RWPE2 (cell line): ENCODE measurements around the gene CAMK1D.

Experiments used
- ATAC-seq: fragments of 200-7000 bp; cut with Tn5 transposase; 3 replicates; pipeline ENCODE4 v1.9.1; 2021; ENCODE audit warnings: low read depth
- DNase-seq: peaks from one replicate; pipeline ENCODE4 v3.0.0-alpha.2; 2020; ENCODE audit warnings: low spot score
- H3K27ac ChIP-seq: fragments of 450-650 bp; 2 replicates; pipeline ENCODE4 v1.5.1; 2017; ENCODE audit warnings: mild to moderate bottlenecking; ENCODE audit not compliant: poor library complexity, severe bottlenecking
- H3K27me3 ChIP-seq: fragments of 250-450 bp; sonication (Bioruptor Pico); 2 replicates; pipeline ENCODE4 v1.5.1; 2021; ENCODE audit warnings: mild to moderate bottlenecking, moderate library complexity; ENCODE audit not compliant: insufficient read depth, poor library complexity, severe bottlenecking
- H3K36me3 ChIP-seq: fragments of 250-450 bp; sonication (Bioruptor Pico); 2 replicates; pipeline ENCODE4 v1.5.1; 2020; ENCODE audit warnings: low read depth, mild to moderate bottlenecking, moderate library complexity
- H3K4me1 ChIP-seq: fragments of 250-450 bp; sonication (Bioruptor Pico); 2 replicates; pipeline ENCODE4 v1.5.1; 2021; ENCODE audit warnings: mild to moderate bottlenecking, moderate library complexity; ENCODE audit not compliant: insufficient read depth, poor library complexity, severe bottlenecking
- H3K4me3 ChIP-seq: fragments of 250-450 bp; sonication (Bioruptor Pico); 2 replicates; pipeline ENCODE4 v1.5.1; 2021; ENCODE audit warnings: mild to moderate bottlenecking, moderate library complexity; ENCODE audit not compliant: severe bottlenecking
- H3K9me3 ChIP-seq: fragments of 250-450 bp; sonication (Bioruptor Pico); 2 replicates; pipeline ENCODE4 v1.5.1; 2021; ENCODE audit warnings: mild to moderate bottlenecking, moderate library complexity; ENCODE audit not compliant: severe bottlenecking
- CTCF ChIP-seq: fragments of 450-650 bp; IDR thresholded peaks from one replicate; pipeline ENCODE4 v1.5.1; 2017; ENCODE audit warnings: mild to moderate bottlenecking, moderate library complexity; ENCODE audit not compliant: poor library complexity, severe bottlenecking

Gene CAMK1D

GRCh38 chr10:12448340-12448728 lies 99.0 kb downstream of the CAMK1D start:
- no peak for ATAC-seq
- DNase-seq = no peak
- peaks cover 15% of the 10 kb centered on the region for H3K4me1 ChIP-seq
- no peak overlapping the region for H3K4me3 ChIP-seq
- no peaks in the 10 kb centered on the region for H3K27me3 ChIP-seq
- H3K27ac ChIP-seq = peak overlapping the region; percentile 17
- H3K36me3 ChIP-seq = no peaks in the 10 kb centered on the region
- H3K9me3 ChIP-seq = no peaks in the 10 kb centered on the region
- TF ChIP-seq CTCF = no peak

GRCh38 chr10:12448729-12449391 lies 99.5 kb downstream of the CAMK1D start:
- no peak for DNase-seq
- H3K27ac ChIP-seq = peak overlapping the region; percentile 17
- ATAC-seq = peak; percentile 87

GRCh38 chr10:12455318-12455717 lies 106.0 kb downstream of the CAMK1D start:
- Histone ChIP-seq H3K27me3 (no peaks in the 10 kb centered on the region), H3K36me3 (no peaks in the 10 kb centered on the region), H3K9me3 (no peaks in the 10 kb centered on the region), H3K27ac (no peak overlapping the region), H3K4me3 (no peak overlapping the region), H3K4me1 (peaks cover 18% of the 10 kb centered on the region)
- DNase-seq (no peak), ATAC-seq (no peak)
- TF ChIP-seq CTCF = no peak

More at GRCh38 chr10:12448729-12449391, 99.5 kb downstream of the CAMK1D start:
- peaks cover 21% of the 10 kb centered on the region for H3K4me1 ChIP-seq
- no peaks in the 10 kb centered on the region for H3K27me3 ChIP-seq
- H3K9me3 ChIP-seq = no peaks in the 10 kb centered on the region
- no peak overlapping the region for H3K4me3 ChIP-seq
- TF ChIP-seq CTCF = no peak
- no peaks in the 10 kb centered on the region for H3K36me3 ChIP-seq

- no peaks in the 10 kb centered on the region for H3K27me3 ChIP-seq
- no peak overlapping the region for H3K4me3 ChIP-seq
- no peak overlapping the region for H3K27ac ChIP-seq
- no peaks in the 10 kb centered on the region for H3K9me3 ChIP-seq
- no peak for DNase-seq
- peaks cover 18% of the 10 kb centered on the region for H3K4me1 ChIP-seq
- ATAC-seq = peak; percentile 73
- no peaks in the 10 kb centered on the region for H3K36me3 ChIP-seq
- no peak for TF ChIP-seq CTCF
Measured at GRCh38 chr10:12455766-12456165, 106.4 kb downstream of the CAMK1D start.

- no peak for TF ChIP-seq CTCF
- DNase-seq = no peak
- H3K27me3 ChIP-seq = no peaks in the 10 kb centered on the region
- H3K36me3 ChIP-seq = no peaks in the 10 kb centered on the region
- no peak overlapping the region for H3K27ac ChIP-seq
- H3K4me3 ChIP-seq = no peak overlapping the region
- peaks cover 13% of the 10 kb centered on the region for H3K4me1 ChIP-seq
- H3K9me3 ChIP-seq = no peaks in the 10 kb centered on the region
- no peak for ATAC-seq
Measured at GRCh38 chr10:12459340-12459739, 110.0 kb downstream of the CAMK1D start.
